GM18511 (cell line): ENCODE measurements around the gene CACNA1D.

Experiments used
- ATAC-seq: cut with Tn5 transposase; IDR thresholded peaks from one replicate; pipeline ENCODE4 v1.9.1; 2021; ENCODE audit warnings: mild to moderate bottlenecking, moderate library complexity; ENCODE audit not compliant: unreplicated experiment

The CACNA1D gene

GRCh38 chr3:53525765-53526703 is 31.6 kb downstream of the CACNA1D start:
- no peak for ATAC-seq

- no peak for ATAC-seq
Measured at GRCh38 chr3:53526704-53527055, 32.3 kb downstream of the CACNA1D start.

GRCh38 chr3:53530205-53530604 is 35.8 kb downstream of the CACNA1D start:
- no peak for ATAC-seq

- no peak for ATAC-seq
Measured at GRCh38 chr3:53531749-53532148, 37.3 kb downstream of the CACNA1D start.

- no peak for ATAC-seq
Measured at GRCh38 chr3:53533472-53533871, 39.1 kb downstream of the CACNA1D start.

GRCh38 chr3:53534216-53534615 is 39.8 kb downstream of the CACNA1D start:
- ATAC-seq: no peak

- no peak for ATAC-seq
Measured at GRCh38 chr3:53534676-53535400, 40.4 kb downstream of the CACNA1D start.

GRCh38 chr3:53536282-53536681 is 41.9 kb downstream of the CACNA1D start:
- ATAC-seq: no peak

- ATAC-seq: no peak
Measured at GRCh38 chr3:53544357-53544756, 49.9 kb downstream of the CACNA1D start.

GRCh38 chr3:53545310-53545995 is 51.0 kb downstream of the CACNA1D start:
- no peak for ATAC-seq

GRCh38 chr3:53545996-53546359 is 51.6 kb downstream of the CACNA1D start:
- no peak for ATAC-seq

GRCh38 chr3:53547327-53547726 is 52.9 kb downstream of the CACNA1D start:
- no peak for ATAC-seq

GRCh38 chr3:53550005-53550620 is 55.7 kb downstream of the CACNA1D start:
- ATAC-seq: no peak

GRCh38 chr3:53551324-53551723 is 56.9 kb downstream of the CACNA1D start:
- ATAC-seq: no peak

- no peak for ATAC-seq
Measured at GRCh38 chr3:53552730-53553129, 58.3 kb downstream of the CACNA1D start.

- ATAC-seq: no peak
Measured at GRCh38 chr3:53553200-53553599, 58.8 kb downstream of the CACNA1D start.

- peak; percentile 93 for ATAC-seq
Measured at GRCh38 chr3:53554559-53555067, 60.2 kb downstream of the CACNA1D start.

GRCh38 chr3:53555068-53555588 is 60.7 kb downstream of the CACNA1D start:
- ATAC-seq: peak; percentile 74

- ATAC-seq: no peak
Measured at GRCh38 chr3:53566461-53567145, 72.2 kb downstream of the CACNA1D start.

GRCh38 chr3:53570081-53570480 is 75.7 kb downstream of the CACNA1D start:
- ATAC-seq: no peak
